Astrocyte (in vitro differentiated cells and primary cell): ENCODE measurements around the gene PLXNC1. TPM values are rescaled to one million over a fixed set of nuclear protein-coding genes. Genes with fewer than 3 reads are reported as not detected.

Source experiments
- DNase-seq: peaks from one replicate; pipeline ENCODE4 v3.0.0-alpha.2; 2010; ENCODE audit warnings: low read depth
- FAIRE-seq: peaks from 2 replicates; lab custom pipeline; 2011; peaks lifted over from hg19 to GRCh38; lab: Jason Lieb, UNC
- H2AFZ ChIP-seq: 2 replicates; pipeline ENCODE4 v1.6.0; 2012; ENCODE audit warnings: low read depth, low read length, inconsistent platforms
- H3K27ac ChIP-seq: 2 replicates; pipeline ENCODE4 v1.5.1; 2011; ENCODE audit warnings: low read depth, low read length, inconsistent platforms
- H3K27me3 ChIP-seq: 2 replicates; pipeline ENCODE4 v1.6.0; 2011; ENCODE audit warnings: low read length, inconsistent platforms; ENCODE audit not compliant: insufficient read depth
- H3K36me3 ChIP-seq: 2 replicates; pipeline ENCODE4 v1.5.1; 2011; ENCODE audit warnings: low read length, inconsistent platforms; ENCODE audit not compliant: insufficient read depth
- H3K4me1 ChIP-seq: 2 replicates; pipeline ENCODE4 v1.5.1; 2011; ENCODE audit warnings: low read length, inconsistent platforms; ENCODE audit not compliant: insufficient read depth
- H3K4me2 ChIP-seq: 2 replicates; pipeline ENCODE4 v1.6.0; 2012; ENCODE audit warnings: low read length, inconsistent platforms
- H3K4me3 ChIP-seq: 2 replicates; pipeline ENCODE4 v1.5.1; 2011; ENCODE audit warnings: low read depth, mild to moderate bottlenecking, low read length, inconsistent platforms; ENCODE audit not compliant: insufficient read depth
- H3K79me2 ChIP-seq: 2 replicates; pipeline ENCODE4 v1.6.0; 2012; ENCODE audit warnings: mild to moderate bottlenecking, low read length, inconsistent platforms; ENCODE audit not compliant: insufficient read depth
- H3K9ac ChIP-seq: 2 replicates; pipeline ENCODE4 v1.6.0; 2012; ENCODE audit warnings: mild to moderate bottlenecking, low read length, inconsistent platforms
- H3K9me3 ChIP-seq: 2 replicates; pipeline ENCODE4 v1.5.1; 2012; ENCODE audit warnings: low read depth, mild to moderate bottlenecking, low read length, inconsistent platforms; ENCODE audit not compliant: insufficient read depth
- H4K20me1 ChIP-seq: 2 replicates; pipeline ENCODE4 v1.6.0; 2012; ENCODE audit warnings: low read length, inconsistent platforms; ENCODE audit not compliant: insufficient read depth
- H3K27ac Mint-ChIP-seq: one replicate; pipeline ENCODE4 v1.8.0; 2021; ENCODE audit warnings: mild to moderate bottlenecking, mixed read lengths; ENCODE audit not compliant: unreplicated experiment
- H3K27me3 Mint-ChIP-seq: one replicate; pipeline ENCODE4 v1.8.0; 2021; ENCODE audit warnings: low read depth, mixed read lengths; ENCODE audit not compliant: unreplicated experiment
- H3K36me3 Mint-ChIP-seq: one replicate; pipeline ENCODE4 v1.8.0; 2021; ENCODE audit warnings: low read depth, mixed read lengths; ENCODE audit not compliant: unreplicated experiment
- H3K4me1 Mint-ChIP-seq: one replicate; pipeline ENCODE4 v1.8.0; 2021; ENCODE audit warnings: low read depth, mixed read lengths; ENCODE audit not compliant: unreplicated experiment
- H3K4me3 Mint-ChIP-seq: one replicate; pipeline ENCODE4 v1.8.0; 2021; ENCODE audit warnings: mild to moderate bottlenecking, moderate library complexity, mixed read lengths; ENCODE audit not compliant: unreplicated experiment
- H3K9me3 Mint-ChIP-seq: one replicate; pipeline ENCODE4 v1.8.0; 2021; ENCODE audit warnings: mild to moderate bottlenecking, mixed read lengths; ENCODE audit not compliant: unreplicated experiment
- CTCF ChIP-seq: IDR thresholded peaks from 2 replicates; pipeline ENCODE4 v1.5.1; 2011; ENCODE audit warnings: low read depth, mild to moderate bottlenecking, inconsistent platforms, low read length, moderate library complexity; ENCODE audit not compliant: insufficient read depth
- EZH2 ChIP-seq: IDR thresholded peaks from 2 replicates; pipeline ENCODE4 v1.6.1; 2012; ENCODE audit warnings: mild to moderate bottlenecking, low read length, inconsistent platforms; ENCODE audit not compliant: insufficient read depth
- total RNA-seq: library from RNA; stranded (reverse); gene quantifications from 2 replicates; pipeline ENCODE4 v1.2.1, GENCODE V29; 2021

The PLXNC1 gene
- total RNA-seq, 1 donor from 2014 or later = 6.9 TPM

- Histone ChIP-seq H3K9ac (no peak overlapping the region), H3K4me3 (no peak overlapping the region), H3K27ac (no peak overlapping the region), H3K27me3 (peaks cover 28% of the 10 kb centered on the region), H3K4me1 (no peaks in the 10 kb centered on the region), H3K36me3 (no peaks in the 10 kb centered on the region), H4K20me1 (no peaks in the 10 kb centered on the region), H3K4me2 (no peak overlapping the region), H3K79me2 (no peaks in the 10 kb centered on the region), H2AFZ (no peak overlapping the region), H3K9me3 (no peaks in the 10 kb centered on the region)
- no peaks in the 10 kb centered on the region for H3K36me3 Mint-ChIP-seq
- H3K27ac Mint-ChIP-seq = no peak overlapping the region
- FAIRE-seq = no peak
- H3K27me3 Mint-ChIP-seq = peaks cover 31% of the 10 kb centered on the region
- peaks cover 5% of the 10 kb centered on the region for H3K9me3 Mint-ChIP-seq
- DNase-seq = no peak
- peaks cover 3% of the 10 kb centered on the region for H3K4me1 Mint-ChIP-seq
- TF ChIP-seq CTCF (no peak), EZH2 (no peak)
- H3K4me3 Mint-ChIP-seq = no peak overlapping the region
These were observed 8.6 kb upstream of the PLXNC1 start for GRCh38 chr12:94139816-94140215.

GRCh38 chr12:94140556-94140955, 7.8 kb upstream of the PLXNC1 start:
- H3K9ac ChIP-seq = no peak overlapping the region
- Mint-ChIP-seq H3K9me3 (peaks cover 5% of the 10 kb centered on the region), H3K4me1 (peaks cover 3% of the 10 kb centered on the region), H3K27me3 (peaks cover 31% of the 10 kb centered on the region), H3K27ac (no peak overlapping the region), H3K4me3 (no peak overlapping the region), H3K36me3 (no peaks in the 10 kb centered on the region)
- peaks cover 33% of the 10 kb centered on the region for H3K27me3 ChIP-seq
- no peaks in the 10 kb centered on the region for H4K20me1 ChIP-seq
- H3K4me2 ChIP-seq = no peak overlapping the region
- no peak overlapping the region for H3K27ac ChIP-seq
- H3K36me3 ChIP-seq = no peaks in the 10 kb centered on the region
- TF ChIP-seq EZH2 = no peak
- TF ChIP-seq CTCF = no peak
- no peak overlapping the region for H2AFZ ChIP-seq
- DNase-seq (no peak), FAIRE-seq (no peak)
- H3K4me3 ChIP-seq = no peak overlapping the region
- no peaks in the 10 kb centered on the region for H3K79me2 ChIP-seq
- H3K9me3 ChIP-seq = no peaks in the 10 kb centered on the region
- H3K4me1 ChIP-seq = no peaks in the 10 kb centered on the region

GRCh38 chr12:94141004-94141764, 7.2 kb upstream of the PLXNC1 start:
- Histone ChIP-seq H3K9me3 (no peaks in the 10 kb centered on the region), H3K4me2 (no peak overlapping the region), H3K4me1 (no peaks in the 10 kb centered on the region), H3K79me2 (no peaks in the 10 kb centered on the region), H3K27me3 (peaks cover 38% of the 10 kb centered on the region), H3K27ac (no peak overlapping the region), H3K4me3 (no peak overlapping the region), H2AFZ (no peak overlapping the region), H3K9ac (no peak overlapping the region), H3K36me3 (no peaks in the 10 kb centered on the region), H4K20me1 (no peaks in the 10 kb centered on the region)
- Mint-ChIP-seq H3K27ac (no peak overlapping the region), H3K27me3 (peaks cover 31% of the 10 kb centered on the region), H3K9me3 (peaks cover 5% of the 10 kb centered on the region), H3K4me1 (peaks cover 3% of the 10 kb centered on the region), H3K36me3 (no peaks in the 10 kb centered on the region), H3K4me3 (no peak overlapping the region)
- no peak for FAIRE-seq
- TF ChIP-seq CTCF (no peak), EZH2 (no peak)
- DNase-seq = no peak
